ENCODE data around the gene PRCP.

Gene PRCP

DNA sequence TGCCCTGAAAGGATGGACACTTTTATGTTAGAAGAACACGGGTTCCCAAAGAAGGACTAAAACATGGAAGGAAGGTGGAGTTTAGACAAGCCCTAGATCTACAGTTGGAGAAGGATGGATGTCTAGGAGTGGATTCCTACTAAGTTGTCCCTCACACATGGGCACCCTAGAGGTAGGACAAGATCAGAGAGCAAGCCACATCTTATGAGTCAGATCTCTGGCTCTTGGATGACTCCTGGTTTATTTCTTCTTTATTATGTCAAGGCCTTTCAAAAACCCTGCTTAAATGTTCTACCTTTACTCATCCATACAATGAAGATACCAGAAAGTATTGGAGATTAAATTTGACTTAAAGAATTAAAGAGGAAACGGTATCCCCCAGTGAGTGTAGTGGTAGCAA is 34.4 kb downstream of the PRCP start:
- no peaks in the 10 kb centered on the region for H3K36me3 ChIP-seq
- H3K27me3 ChIP-seq = no peaks in the 10 kb centered on the region
- H3K27ac ChIP-seq = no peak overlapping the region

DNA sequence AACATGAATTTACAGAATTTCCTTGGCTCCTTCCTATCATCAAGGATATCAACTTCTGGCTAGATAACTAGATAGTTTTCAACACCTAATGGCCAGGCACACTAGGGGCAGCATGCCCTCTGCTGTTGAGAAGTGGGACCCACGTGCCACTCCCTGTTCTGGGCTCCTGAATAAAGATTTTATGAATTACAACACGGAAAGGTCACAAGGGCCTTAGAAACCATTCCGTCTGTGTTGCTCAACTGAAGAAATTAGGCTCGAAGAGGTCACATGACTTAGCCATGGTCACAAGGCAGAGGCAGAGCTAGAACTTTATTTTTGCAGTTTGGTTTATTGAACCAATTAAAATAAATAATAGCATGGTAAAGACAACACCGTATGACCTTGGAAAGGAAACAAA is 36.0 kb downstream of the PRCP start:
- H3K4me1 ChIP-seq (ENCODE audit: control insufficient read depth in 1 of 2, insufficient read depth in 1 of 2, low read depth in 1 of 2, low read length in 1 of 2) = peaks cover 23 to 30% of the 10 kb centered on the region in 2 experiments

More for the DNA sequence above, 34.4 kb downstream of the PRCP start:
- no peaks in the 10 kb centered on the region for H3K9me3 ChIP-seq
- H3K4me1 ChIP-seq (ENCODE audit: control insufficient read depth in 1 of 2, insufficient read depth in 1 of 2, low read depth in 1 of 2, low read length in 1 of 2) = peaks cover 23 to 33% of the 10 kb centered on the region in 2 experiments
- TF ChIP-seq, protein P1, sequence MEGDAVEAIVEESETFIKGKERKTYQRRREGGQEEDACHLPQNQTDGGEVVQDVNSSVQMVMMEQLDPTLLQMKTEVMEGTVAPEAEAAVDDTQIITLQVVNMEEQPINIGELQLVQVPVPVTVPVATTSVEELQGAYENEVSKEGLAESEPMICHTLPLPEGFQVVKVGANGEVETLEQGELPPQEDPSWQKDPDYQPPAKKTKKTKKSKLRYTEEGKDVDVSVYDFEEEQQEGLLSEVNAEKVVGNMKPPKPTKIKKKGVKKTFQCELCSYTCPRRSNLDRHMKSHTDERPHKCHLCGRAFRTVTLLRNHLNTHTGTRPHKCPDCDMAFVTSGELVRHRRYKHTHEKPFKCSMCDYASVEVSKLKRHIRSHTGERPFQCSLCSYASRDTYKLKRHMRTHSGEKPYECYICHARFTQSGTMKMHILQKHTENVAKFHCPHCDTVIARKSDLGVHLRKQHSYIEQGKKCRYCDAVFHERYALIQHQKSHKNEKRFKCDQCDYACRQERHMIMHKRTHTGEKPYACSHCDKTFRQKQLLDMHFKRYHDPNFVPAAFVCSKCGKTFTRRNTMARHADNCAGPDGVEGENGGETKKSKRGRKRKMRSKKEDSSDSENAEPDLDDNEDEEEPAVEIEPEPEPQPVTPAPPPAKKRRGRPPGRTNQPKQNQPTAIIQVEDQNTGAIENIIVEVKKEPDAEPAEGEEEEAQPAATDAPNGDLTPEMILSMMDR (IDR thresholded peaks at IDR 0.05) = no peak
- no peak overlapping the region for H3K4me3 ChIP-seq (ENCODE audit: low read depth in 1 of 2, low read length in 1 of 2)

DNA sequence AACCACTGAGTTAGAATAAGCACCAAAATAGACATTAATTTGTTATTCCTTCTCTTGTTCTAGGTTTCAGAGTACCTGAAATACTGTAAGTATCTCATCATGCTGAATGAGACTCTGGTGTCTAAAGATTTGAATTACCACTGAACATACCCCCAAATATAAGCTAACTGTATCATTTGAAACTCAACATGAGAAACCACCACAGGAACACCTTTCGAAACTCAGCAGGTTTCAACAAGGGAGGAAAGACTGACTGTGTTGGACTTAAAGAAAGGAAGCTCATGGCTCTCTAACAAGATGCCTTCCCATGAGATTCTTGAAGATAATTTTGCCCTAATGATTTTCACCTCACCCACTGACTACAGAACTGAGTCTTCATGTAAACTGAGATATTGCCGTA is 37.0 kb downstream of the PRCP start:
- Histone ChIP-seq H3K4me3 (ENCODE audit: low read depth in 1 of 2, low read length in 1 of 2) (no peak overlapping the region), H3K36me3 (peaks cover 11% of the 10 kb centered on the region), H3K27ac (no peak overlapping the region), H3K27me3 (no peaks in the 10 kb centered on the region), H3K9me3 (no peaks in the 10 kb centered on the region), H3K4me1 (ENCODE audit: control insufficient read depth in 1 of 2, insufficient read depth in 1 of 2, low read depth in 1 of 2, low read length in 1 of 2) (peaks cover 23 to 30% of the 10 kb centered on the region in 2 experiments)
- TF ChIP-seq, protein P1 (IDR thresholded peaks at IDR 0.05) = no peak

More for the DNA sequence above, 36.0 kb downstream of the PRCP start:
- Histone ChIP-seq H3K9me3 (no peaks in the 10 kb centered on the region), H3K4me3 (ENCODE audit: low read depth in 1 of 2, low read length in 1 of 2) (no peak overlapping the region), H3K27me3 (no peaks in the 10 kb centered on the region), H3K36me3 (peaks cover under 1% of the 10 kb centered on the region), H3K27ac (no peak overlapping the region)
- TF ChIP-seq, protein P1 (IDR thresholded peaks at IDR 0.05) = no peak

DNA sequence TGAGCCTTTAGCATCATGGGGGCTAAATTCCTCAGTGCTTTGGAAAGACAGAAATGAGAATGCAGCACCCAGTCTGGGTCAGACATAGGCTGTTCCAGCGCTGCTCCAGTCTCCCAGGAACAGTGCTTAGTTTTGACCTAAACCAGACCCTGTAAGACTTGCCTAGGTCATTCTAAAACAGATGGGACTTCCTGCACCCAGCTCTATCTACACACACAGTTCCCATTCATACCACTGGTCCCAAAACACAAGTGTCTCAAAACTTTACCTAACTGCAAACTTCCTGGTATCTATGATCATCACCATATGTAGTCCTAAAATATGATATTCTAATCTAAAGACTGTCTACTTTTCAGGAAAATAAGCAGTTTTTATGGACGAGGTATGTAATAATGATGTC is 37.9 kb downstream of the PRCP start:
- Histone ChIP-seq H3K36me3 (peaks cover 20% of the 10 kb centered on the region), H3K4me3 (ENCODE audit: low read depth in 1 of 2, low read length in 1 of 2) (no peak overlapping the region), H3K27ac (no peak overlapping the region), H3K9me3 (no peaks in the 10 kb centered on the region), H3K4me1 (ENCODE audit: control insufficient read depth in 1 of 2, insufficient read depth in 1 of 2, low read depth in 1 of 2, low read length in 1 of 2) (peaks cover 17 to 22% of the 10 kb centered on the region in 2 experiments), H3K27me3 (no peaks in the 10 kb centered on the region)
- TF ChIP-seq, protein P1 (IDR thresholded peaks at IDR 0.05) = no peak

DNA sequence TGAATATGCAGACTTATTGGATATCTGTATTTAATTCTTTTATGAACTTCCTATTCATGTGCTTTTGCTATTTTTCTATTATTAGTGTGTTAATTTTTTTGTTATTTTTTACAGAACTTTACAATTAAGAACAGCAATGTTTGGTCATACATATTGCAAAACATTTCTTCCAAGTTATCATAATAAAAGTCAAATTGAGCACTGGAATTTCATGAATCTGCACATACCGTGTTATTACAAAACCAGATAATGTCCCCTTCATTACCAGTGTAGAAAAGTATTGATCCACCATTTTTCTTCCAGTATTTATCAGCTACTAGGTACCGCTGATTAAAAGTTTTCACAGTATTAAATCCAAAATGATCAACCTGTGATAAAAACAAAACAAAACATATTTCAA is 40.5 kb downstream of the PRCP start:
- H3K9me3 ChIP-seq = no peaks in the 10 kb centered on the region
- H3K27ac ChIP-seq = no peak overlapping the region
- no peak overlapping the region for H3K4me3 ChIP-seq (ENCODE audit: low read depth in 1 of 2, low read length in 1 of 2)
- TF ChIP-seq, protein P1 (IDR thresholded peaks at IDR 0.05) = no peak
- H3K27me3 ChIP-seq = no peaks in the 10 kb centered on the region
- peaks cover 23% of the 10 kb centered on the region for H3K36me3 ChIP-seq
- H3K4me1 ChIP-seq (ENCODE audit: control insufficient read depth in 1 of 2, insufficient read depth in 1 of 2, low read depth in 1 of 2, low read length in 1 of 2) = peaks cover 15 to 19% of the 10 kb centered on the region in 2 experiments

Data from neutrophil (primary cell).